ENCODE measurements around the gene CHURC1.

The CHURC1 gene

GRCh38 chr14:64914237-64915028 lies at the start of gene CHURC1:
Gene CHURC1 (plus strand): TSS chr14:64914455. CDS start chr14:64914496, 41 bp downstream.
- peak; percentile 92 to 95 for DNase-seq (ENCODE audit: low read depth in 1 of 2, low spot score in 1 of 2)

GRCh38 chr14:64865109-64865508 lies 49.1 kb upstream of the CHURC1 start:
- no peak for DNase-seq (ENCODE audit: low read depth in 1 of 2, low spot score in 1 of 2)

- DNase-seq (ENCODE audit: low read depth in 1 of 2, low spot score in 1 of 2), result no peak
Observed at GRCh38 chr14:64865992-64866391, 48.3 kb upstream of the CHURC1 start.

- no peak for DNase-seq (ENCODE audit: low read depth in 1 of 2, low spot score in 1 of 2)
Observed at GRCh38 chr14:64867182-64867581, 47.1 kb upstream of the CHURC1 start.

- no peak for DNase-seq (ENCODE audit: low read depth in 1 of 2, low spot score in 1 of 2)
Observed at GRCh38 chr14:64868379-64868778, 45.9 kb upstream of the CHURC1 start.

GRCh38 chr14:64868841-64869240 lies 45.4 kb upstream of the CHURC1 start:
- DNase-seq (ENCODE audit: low read depth in 1 of 2, low spot score in 1 of 2), result no peak

GRCh38 chr14:64870160-64870559 lies 44.1 kb upstream of the CHURC1 start:
- DNase-seq (ENCODE audit: low read depth in 1 of 2, low spot score in 1 of 2), result no peak

- no peak for DNase-seq (ENCODE audit: low read depth in 1 of 2, low spot score in 1 of 2)
Observed at GRCh38 chr14:64871344-64871743, 42.9 kb upstream of the CHURC1 start.

GRCh38 chr14:64873506-64874219 lies 40.6 kb upstream of the CHURC1 start:
- no peak for DNase-seq (ENCODE audit: low read depth in 1 of 2, low spot score in 1 of 2)

- no peak for DNase-seq (ENCODE audit: low read depth in 1 of 2, low spot score in 1 of 2)
Observed at GRCh38 chr14:64875350-64875749, 38.9 kb upstream of the CHURC1 start.

- no peak for DNase-seq (ENCODE audit: low read depth in 1 of 2, low spot score in 1 of 2)
Observed at GRCh38 chr14:64877846-64878245, 36.4 kb upstream of the CHURC1 start.

GRCh38 chr14:64878837-64879634 lies 35.2 kb upstream of the CHURC1 start:
- DNase-seq (ENCODE audit: low read depth in 1 of 2, low spot score in 1 of 2), result no peak

GRCh38 chr14:64879635-64880220 lies 34.5 kb upstream of the CHURC1 start, which contains the start of gene SPTB:
Gene SPTB (minus strand): TSS chr14:64879907. CDS start chr14:64823094, 56,813 bp downstream.
- DNase-seq (ENCODE audit: low read depth in 1 of 2, low spot score in 1 of 2), result peak; percentile 8 to 48

- peak; percentile 13 to 18 for DNase-seq (ENCODE audit: low read depth in 1 of 2, low spot score in 1 of 2)
Observed at GRCh38 chr14:64880221-64881121, 33.8 kb upstream of the CHURC1 start.

- no peak for DNase-seq (ENCODE audit: low read depth in 1 of 2, low spot score in 1 of 2)
Observed at GRCh38 chr14:64885559-64885958, 28.7 kb upstream of the CHURC1 start.

- no peak for DNase-seq (ENCODE audit: low read depth in 1 of 2, low spot score in 1 of 2)
Observed at GRCh38 chr14:64889352-64889751, 24.9 kb upstream of the CHURC1 start.

- DNase-seq (ENCODE audit: low read depth in 1 of 2, low spot score in 1 of 2), result no peak
Observed at GRCh38 chr14:64891173-64891838, 22.9 kb upstream of the CHURC1 start.

GRCh38 chr14:64891839-64892375 lies 22.3 kb upstream of the CHURC1 start:
- DNase-seq (ENCODE audit: low read depth in 1 of 2, low spot score in 1 of 2), result peak in 1 of 2 donors; percentile 4

- no peak for DNase-seq (ENCODE audit: low read depth in 1 of 2, low spot score in 1 of 2)
Observed at GRCh38 chr14:64899958-64900357, 14.3 kb upstream of the CHURC1 start.
